HEK293 (cell line): ENCODE measurements around the gene CCDC57.

Experiments used
- CTCF ChIA-PET: fragments of 350-600 bp; formaldehyde crosslinking; extraction: SDS; loops from one replicate; lab custom pipeline; 2021; ENCODE audit warnings: antibody characterized with exemption; lab: Yijun Ruan, JAX
- POLR2A ChIA-PET: fragments of 300-600 bp; formaldehyde crosslinking; extraction: SDS; loops from one replicate; lab custom pipeline; 2020; ENCODE audit warnings: antibody characterized with exemption, inconsistent platforms; lab: Yijun Ruan, JAX
- H3K27ac ChIP-seq: fragments of 200-500 bp; sonication (Bioruptor generic); 2 replicates; pipeline ENCODE4 v1.5.1; 2014; ENCODE audit warnings: low read depth, low read length, control low read depth, inconsistent platforms; ENCODE audit errors: extremely low read depth
- H3K36me3 ChIP-seq, 2 experiments: fragments of 200-500 bp in 1 of 2; sonication (Bioruptor generic) in 1 of 2; 1 replicate in 1 of 2; 2 replicates in 1 of 2; pipeline ENCODE4 v1.5.1; 2014 to 2017; ENCODE audit warnings: inconsistent platforms in 2 of 2, low read length in 2 of 2; ENCODE audit not compliant: control insufficient read depth in 2 of 2, insufficient read depth in 1 of 2
- H3K4me1 ChIP-seq: fragments of 200-500 bp; sonication (Bioruptor generic); 2 replicates; pipeline ENCODE4 v1.5.1; 2014; ENCODE audit warnings: mild to moderate bottlenecking, low read length, inconsistent platforms; ENCODE audit not compliant: control insufficient read depth, insufficient read depth
- H3K4me3 ChIP-seq: 2 replicates; pipeline ENCODE4 v1.5.1; 2011; ENCODE audit warnings: low read depth, mild to moderate bottlenecking, control low read depth, low read length, moderate library complexity
- H3K9me3 ChIP-seq: fragments of 200-500 bp; sonication (Bioruptor generic); 2 replicates; pipeline ENCODE4 v1.5.1; 2014; ENCODE audit warnings: low read depth, low read length, inconsistent platforms; ENCODE audit not compliant: control insufficient read depth, insufficient read depth
- EGR2 ChIP-seq: fragments of 450-650 bp; formaldehyde crosslinking; IDR thresholded peaks from 2 replicates; pipeline ENCODE4 v1.5.1; 2016; ENCODE audit warnings: low read depth, missing biosample characterization, missing genetic modification characterization
- KLF7 ChIP-seq: fragments of 450-650 bp; formaldehyde crosslinking; IDR thresholded peaks from 2 replicates; pipeline ENCODE4 v1.5.1; 2016; ENCODE audit warnings: missing biosample characterization, missing genetic modification characterization, borderline replicate concordance
- KLF8 ChIP-seq: fragments of 450-650 bp; formaldehyde crosslinking; IDR thresholded peaks from 2 replicates; pipeline ENCODE4 v1.5.1; 2016; ENCODE audit warnings: missing biosample characterization, missing genetic modification characterization
- KLF9 ChIP-seq: fragments of 450-650 bp; formaldehyde crosslinking; IDR thresholded peaks from 2 replicates; pipeline ENCODE4 v1.5.1; 2016; ENCODE audit warnings: missing biosample characterization, missing genetic modification characterization, low read depth
- SP3 ChIP-seq: fragments of 450-650 bp; formaldehyde crosslinking; IDR thresholded peaks from 2 replicates; pipeline ENCODE4 v1.5.1; 2016; ENCODE audit warnings: missing biosample characterization, missing genetic modification characterization
- ZBTB8A ChIP-seq: fragments of 450-650 bp; formaldehyde crosslinking; IDR thresholded peaks from 2 replicates; pipeline ENCODE4 v1.5.1; 2016; ENCODE audit warnings: missing biosample characterization, missing genetic modification characterization
- ZEB2 ChIP-seq: fragments of 450-650 bp; formaldehyde crosslinking; IDR thresholded peaks from 2 replicates; pipeline ENCODE4 v1.5.1; 2016; ENCODE audit warnings: missing biosample characterization, missing genetic modification characterization
- ZFHX2 ChIP-seq: fragments of 450-650 bp; formaldehyde crosslinking; conservative IDR thresholded peaks from 2 replicates; pipeline ENCODE4 v1.5.1; 2016; ENCODE audit warnings: missing biosample characterization, missing genetic modification characterization
- ZNF146 ChIP-seq: fragments of 450-650 bp; formaldehyde crosslinking; IDR thresholded peaks from 2 replicates; pipeline ENCODE4 v1.5.1; 2016; ENCODE audit warnings: missing biosample characterization, missing genetic modification characterization
- ZNF174 ChIP-seq: fragments of 450-650 bp; formaldehyde crosslinking; IDR thresholded peaks from 2 replicates; pipeline ENCODE4 v1.5.0; 2017; ENCODE audit warnings: missing biosample characterization, mild to moderate bottlenecking, missing genetic modification characterization
- ZNF335 ChIP-seq: fragments of 450-650 bp; formaldehyde crosslinking; conservative IDR thresholded peaks from 2 replicates; pipeline ENCODE4 v1.5.1; 2016; ENCODE audit warnings: missing biosample characterization, missing genetic modification characterization
- ZNF350 ChIP-seq: fragments of 450-650 bp; formaldehyde crosslinking; IDR thresholded peaks from 2 replicates; pipeline ENCODE4 v1.5.0; 2017; ENCODE audit warnings: missing biosample characterization, mild to moderate bottlenecking, missing genetic modification characterization
- ZNF560 ChIP-seq: fragments of 450-650 bp; formaldehyde crosslinking; IDR thresholded peaks from 2 replicates; pipeline ENCODE4 v1.5.1; 2017; ENCODE audit warnings: missing biosample characterization, missing genetic modification characterization, borderline replicate concordance
- ZNF596 ChIP-seq: fragments of 450-650 bp; IDR thresholded peaks from 2 replicates; pipeline ENCODE4 v1.5.0; 2018; ENCODE audit warnings: missing biosample characterization, mild to moderate bottlenecking, missing genetic modification characterization, moderate library complexity
- ZNF658 ChIP-seq: fragments of 450-650 bp; formaldehyde crosslinking; IDR thresholded peaks from 2 replicates; pipeline ENCODE4; 2016; ENCODE audit warnings: missing biosample characterization, missing genetic modification characterization
- ZNF660 ChIP-seq: fragments of 450-650 bp; IDR thresholded peaks from 2 replicates; pipeline ENCODE4 v1.5.1; 2018; ENCODE audit warnings: missing biosample characterization, mild to moderate bottlenecking, missing genetic modification characterization
- ZNF664 ChIP-seq: fragments of 450-650 bp; formaldehyde crosslinking; IDR thresholded peaks from 2 replicates; pipeline ENCODE4 v1.5.1; 2016; ENCODE audit warnings: missing biosample characterization, missing genetic modification characterization
- ZNF677 ChIP-seq: fragments of 450-650 bp; IDR thresholded peaks from 2 replicates; pipeline ENCODE4 v1.5.0; 2018; ENCODE audit warnings: missing biosample characterization, mild to moderate bottlenecking, missing genetic modification characterization, moderate library complexity
- ZSCAN30 ChIP-seq: fragments of 450-650 bp; IDR thresholded peaks from 2 replicates; pipeline ENCODE4 v1.5.1; 2018; ENCODE audit warnings: missing biosample characterization, mild to moderate bottlenecking, missing genetic modification characterization, moderate library complexity
- ZXDB ChIP-seq: fragments of 450-650 bp; formaldehyde crosslinking; IDR thresholded peaks from 2 replicates; pipeline ENCODE4 v1.5.1; 2016; ENCODE audit warnings: missing biosample characterization, missing genetic modification characterization
- TF ChIP-seq, protein P1 (sequence below): fragments of 450-650 bp; IDR thresholded peaks from 2 replicates; pipeline ENCODE4 v1.5.1; 2018; ENCODE audit warnings: missing biosample characterization, mild to moderate bottlenecking, missing genetic modification characterization
- TF ChIP-seq, protein P2 (sequence below): fragments of 450-650 bp; formaldehyde crosslinking; optimal IDR thresholded peaks from 2 replicates; pipeline ENCODE3; 2016; ENCODE audit warnings: missing biosample characterization, mild to moderate bottlenecking, missing genetic modification characterization
- TF ChIP-seq, protein P3 (sequence below): fragments of 450-650 bp; formaldehyde crosslinking; IDR thresholded peaks from 2 replicates; pipeline ENCODE4 v1.5.1; 2016; ENCODE audit warnings: missing biosample characterization, missing genetic modification characterization
- TF ChIP-seq, protein P4 (sequence below): fragments of 450-650 bp; formaldehyde crosslinking; IDR thresholded peaks from 2 replicates; pipeline ENCODE4 v1.5.1; 2017; ENCODE audit warnings: missing biosample characterization, missing genetic modification characterization
- TF ChIP-seq, protein P5 (sequence below): fragments of 450-650 bp; formaldehyde crosslinking; IDR thresholded peaks from 2 replicates; pipeline ENCODE4 v1.5.1; 2016; ENCODE audit warnings: missing biosample characterization, missing genetic modification characterization

The CCDC57 gene, protein sequence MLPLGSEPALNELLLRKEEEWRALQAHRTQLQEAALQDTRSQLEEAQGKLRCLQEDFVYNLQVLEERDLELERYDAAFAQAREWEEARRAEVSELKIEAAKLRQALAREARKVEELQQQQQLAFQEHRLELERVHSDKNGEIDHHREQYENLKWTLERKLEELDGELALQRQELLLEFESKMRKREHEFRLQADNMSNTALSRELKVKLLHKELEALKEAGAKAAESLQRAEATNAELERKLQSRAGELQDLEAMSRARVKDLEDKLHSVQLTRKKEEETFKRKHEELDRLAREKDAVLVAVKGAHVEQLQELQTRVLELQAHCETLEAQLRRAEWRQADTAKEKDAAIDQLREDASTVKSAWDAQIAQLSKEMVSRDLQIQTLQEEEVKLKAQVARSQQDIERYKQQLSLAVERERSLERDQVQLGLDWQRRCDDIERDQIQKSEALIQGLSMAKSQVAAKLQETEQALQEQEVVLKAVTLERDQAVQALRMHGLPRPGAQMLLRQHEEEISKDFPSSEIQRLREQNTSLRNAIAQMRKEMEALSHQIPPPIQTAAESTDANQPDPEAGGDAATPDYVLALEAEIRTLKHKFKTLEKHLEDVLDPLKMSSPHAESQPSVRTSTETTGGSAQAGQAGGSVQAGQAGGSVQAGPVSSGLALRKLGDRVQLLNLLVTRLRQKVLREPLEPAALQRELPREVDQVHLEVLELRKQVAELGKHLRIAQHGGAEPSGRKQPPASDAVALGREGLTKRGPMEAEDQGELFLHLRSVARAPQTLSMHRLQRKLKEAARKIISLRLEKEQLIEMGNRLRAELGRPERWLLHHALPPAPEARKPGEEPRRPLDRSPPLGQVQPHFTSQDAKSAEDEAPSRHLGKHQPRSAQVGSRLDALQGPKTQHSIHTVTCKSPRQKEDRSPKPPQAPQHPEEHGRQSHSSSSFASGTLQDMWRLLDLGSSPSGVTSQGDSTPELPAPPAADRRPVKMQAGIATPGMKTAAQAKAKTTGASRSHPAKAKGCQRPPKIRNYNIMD

DNA sequence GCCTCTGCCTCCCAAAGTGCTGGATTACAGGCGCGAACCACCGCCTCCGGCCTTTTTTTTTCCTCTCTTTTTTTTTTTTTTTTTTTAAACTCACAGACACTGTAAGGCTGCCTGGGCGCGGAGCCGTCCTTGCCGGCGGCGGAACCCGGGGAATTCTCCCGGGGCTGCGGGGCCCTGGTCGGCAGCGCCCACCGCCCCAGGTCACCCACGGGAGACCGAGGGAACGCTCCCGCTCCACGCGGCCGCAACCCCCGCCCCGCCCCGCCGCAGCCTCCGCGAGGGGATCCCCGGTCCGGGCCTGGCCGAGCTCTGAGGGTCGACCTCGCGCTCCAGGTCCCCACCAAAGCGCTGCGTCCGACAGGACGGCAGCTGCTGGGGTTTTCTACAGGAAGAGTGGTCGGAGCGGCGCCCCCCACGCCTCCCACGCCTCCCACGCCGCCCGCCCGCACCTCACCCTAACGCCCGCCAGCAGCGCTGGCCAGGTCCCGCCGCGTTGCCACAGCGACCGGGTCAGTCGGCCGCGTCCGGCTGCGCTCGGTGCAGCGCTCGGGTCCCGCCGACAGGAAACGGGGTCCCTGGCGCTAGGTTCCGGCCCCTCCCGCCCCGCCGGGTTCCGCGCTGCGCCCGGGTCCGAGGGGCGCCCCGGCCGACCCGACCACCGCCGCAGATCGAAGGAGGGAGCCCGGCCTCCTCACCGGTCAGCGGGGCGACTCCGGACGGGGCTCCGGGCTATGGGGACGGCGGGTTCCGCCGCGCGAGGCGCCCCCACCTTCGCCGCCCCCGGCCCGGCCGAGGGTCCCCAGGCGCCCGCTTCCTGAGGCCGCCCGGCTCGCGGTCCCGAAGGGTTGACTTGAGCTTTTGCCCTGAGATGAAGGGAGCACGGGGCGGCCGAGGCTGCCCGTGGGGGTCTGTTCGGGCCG is at the start of gene CCDC57:
TSS of gene CCDC57 (minus strand) at position 512 of the 920 bp plus-strand sequence. CDS start 10,898 bp downstream, outside the sequence.
- H3K9me3 ChIP-seq: no peaks in the 10 kb centered on the region
- peaks cover 0 to 3% of the 10 kb centered on the region in 2 experiments; a peak in 2 of 3 replicates for H3K36me3 ChIP-seq
- peak within 1 kb of the TSS; percentile 81 for H3K27ac ChIP-seq
- peak within 1 kb of the TSS; percentile 79 for H3K4me3 ChIP-seq
- H3K4me1 ChIP-seq: 0 out of 2 replicates have a peak, but pooled peaks cover 7% of the 10 kb centered on the region
- POLR2A ChIA-PET: interaction anchor here (1.0 kb wide), 1 partner anchor 24 kb away, joined by 3 read pairs; no protein-coding TSS in a partner anchor
- CTCF ChIA-PET: interaction anchor here (0.7 to 2.0 kb wide), 2 partner anchors 23 to 629 kb away, joined by 3 to 9 read pairs; no protein-coding TSS in a partner anchor
- 0 out of 2 replicates have a peak, but pooled peaks have one; percentile 7 for TF ChIP-seq ZNF677 (tag by site-specific recombination)
- TF ChIP-seq, protein P1, sequence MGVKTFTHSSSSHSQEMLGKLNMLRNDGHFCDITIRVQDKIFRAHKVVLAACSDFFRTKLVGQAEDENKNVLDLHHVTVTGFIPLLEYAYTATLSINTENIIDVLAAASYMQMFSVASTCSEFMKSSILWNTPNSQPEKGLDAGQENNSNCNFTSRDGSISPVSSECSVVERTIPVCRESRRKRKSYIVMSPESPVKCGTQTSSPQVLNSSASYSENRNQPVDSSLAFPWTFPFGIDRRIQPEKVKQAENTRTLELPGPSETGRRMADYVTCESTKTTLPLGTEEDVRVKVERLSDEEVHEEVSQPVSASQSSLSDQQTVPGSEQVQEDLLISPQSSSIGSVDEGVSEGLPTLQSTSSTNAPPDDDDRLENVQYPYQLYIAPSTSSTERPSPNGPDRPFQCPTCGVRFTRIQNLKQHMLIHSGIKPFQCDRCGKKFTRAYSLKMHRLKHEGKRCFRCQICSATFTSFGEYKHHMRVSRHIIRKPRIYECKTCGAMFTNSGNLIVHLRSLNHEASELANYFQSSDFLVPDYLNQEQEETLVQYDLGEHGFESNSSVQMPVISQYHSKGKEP (tag by site-specific recombination): 0 out of 2 replicates have a peak, but pooled peaks have one; percentile 15
- TF ChIP-seq ZFHX2 (tag by site-specific recombination): peak; percentile 97
- TF ChIP-seq ZBTB8A: peak; percentile 96
- 0 out of 2 replicates have a peak, but pooled peaks have one; percentile 56 for TF ChIP-seq ZNF174 (tag by site-specific recombination)
- TF ChIP-seq ZNF660 (tag by site-specific recombination): peak; percentile 86; the same call in 1 of the 2 replicates
- TF ChIP-seq ZXDB: no peak
- TF ChIP-seq EGR2: peak; percentile 86
- 0 out of 2 replicates have a peak, but pooled peaks have one; percentile 65 for TF ChIP-seq ZNF335 (tag by site-specific recombination)
- 0 out of 2 replicates have a peak, but pooled peaks have one; percentile 19 for TF ChIP-seq KLF7 (tag by site-specific recombination)
- peak; percentile 38; the same call in 1 of the 2 replicates for TF ChIP-seq KLF8
- TF ChIP-seq ZEB2: 0 out of 2 replicates have a peak, but pooled peaks have one; percentile 39
- TF ChIP-seq, protein P2, sequence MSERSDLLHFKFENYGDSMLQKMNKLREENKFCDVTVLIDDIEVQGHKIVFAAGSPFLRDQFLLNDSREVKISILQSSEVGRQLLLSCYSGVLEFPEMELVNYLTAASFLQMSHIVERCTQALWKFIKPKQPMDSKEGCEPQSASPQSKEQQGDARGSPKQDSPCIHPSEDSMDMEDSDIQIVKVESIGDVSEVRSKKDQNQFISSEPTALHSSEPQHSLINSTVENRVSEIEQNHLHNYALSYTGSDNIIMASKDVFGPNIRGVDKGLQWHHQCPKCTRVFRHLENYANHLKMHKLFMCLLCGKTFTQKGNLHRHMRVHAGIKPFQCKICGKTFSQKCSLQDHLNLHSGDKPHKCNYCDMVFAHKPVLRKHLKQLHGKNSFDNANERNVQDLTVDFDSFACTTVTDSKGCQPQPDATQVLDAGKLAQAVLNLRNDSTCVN: peak; percentile 19
- TF ChIP-seq, protein P3, sequence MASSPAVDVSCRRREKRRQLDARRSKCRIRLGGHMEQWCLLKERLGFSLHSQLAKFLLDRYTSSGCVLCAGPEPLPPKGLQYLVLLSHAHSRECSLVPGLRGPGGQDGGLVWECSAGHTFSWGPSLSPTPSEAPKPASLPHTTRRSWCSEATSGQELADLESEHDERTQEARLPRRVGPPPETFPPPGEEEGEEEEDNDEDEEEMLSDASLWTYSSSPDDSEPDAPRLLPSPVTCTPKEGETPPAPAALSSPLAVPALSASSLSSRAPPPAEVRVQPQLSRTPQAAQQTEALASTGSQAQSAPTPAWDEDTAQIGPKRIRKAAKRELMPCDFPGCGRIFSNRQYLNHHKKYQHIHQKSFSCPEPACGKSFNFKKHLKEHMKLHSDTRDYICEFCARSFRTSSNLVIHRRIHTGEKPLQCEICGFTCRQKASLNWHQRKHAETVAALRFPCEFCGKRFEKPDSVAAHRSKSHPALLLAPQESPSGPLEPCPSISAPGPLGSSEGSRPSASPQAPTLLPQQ (tag by site-specific recombination): no peak
- no peak for TF ChIP-seq ZNF146 (tag by site-specific recombination)
- no peak for TF ChIP-seq ZNF560 (tag by site-specific recombination)
- peak; percentile 90 for TF ChIP-seq ZSCAN30 (tag by site-specific recombination)
- peak; percentile 23; the same call in 1 of the 2 replicates for TF ChIP-seq KLF9 (tag by site-specific recombination)
- no peak for TF ChIP-seq ZNF658 (tag by site-specific recombination)
- peak; percentile 48 for TF ChIP-seq ZNF596 (tag by site-specific recombination)
- TF ChIP-seq, protein P4, sequence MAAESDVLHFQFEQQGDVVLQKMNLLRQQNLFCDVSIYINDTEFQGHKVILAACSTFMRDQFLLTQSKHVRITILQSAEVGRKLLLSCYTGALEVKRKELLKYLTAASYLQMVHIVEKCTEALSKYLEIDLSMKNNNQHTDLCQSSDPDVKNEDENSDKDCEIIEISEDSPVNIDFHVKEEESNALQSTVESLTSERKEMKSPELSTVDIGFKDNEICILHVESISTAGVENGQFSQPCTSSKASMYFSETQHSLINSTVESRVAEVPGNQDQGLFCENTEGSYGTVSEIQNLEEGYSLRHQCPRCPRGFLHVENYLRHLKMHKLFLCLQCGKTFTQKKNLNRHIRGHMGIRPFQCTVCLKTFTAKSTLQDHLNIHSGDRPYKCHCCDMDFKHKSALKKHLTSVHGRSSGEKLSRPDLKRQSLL (tag by site-specific recombination): 0 out of 2 replicates have a peak, but pooled peaks have one; percentile 20
- TF ChIP-seq SP3: peak; percentile 10; the same call in 1 of the 2 replicates
- TF ChIP-seq ZNF664: no peak
- TF ChIP-seq, protein P5, sequence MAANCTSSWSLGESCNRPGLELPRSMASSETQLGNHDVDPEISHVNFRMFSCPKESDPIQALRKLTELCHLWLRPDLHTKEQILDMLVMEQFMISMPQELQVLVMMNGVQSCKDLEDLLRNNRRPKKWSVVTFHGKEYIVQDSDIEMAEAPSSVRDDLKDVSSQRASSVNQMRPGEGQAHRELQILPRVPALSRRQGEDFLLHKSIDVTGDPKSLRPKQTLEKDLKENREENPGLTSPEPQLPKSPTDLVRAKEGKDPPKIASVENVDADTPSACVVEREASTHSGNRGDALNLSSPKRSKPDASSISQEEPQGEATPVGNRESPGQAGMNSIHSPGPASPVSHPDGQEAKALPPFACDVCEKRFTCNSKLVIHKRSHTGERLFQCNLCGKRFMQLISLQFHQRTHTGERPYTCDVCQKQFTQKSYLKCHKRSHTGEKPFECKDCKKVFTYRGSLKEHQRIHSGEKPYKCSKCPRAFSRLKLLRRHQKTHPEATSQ (tag by site-specific recombination): no peak
- TF ChIP-seq ZNF350 (tag by site-specific recombination): peak; percentile 55; the same call in 1 of the 2 replicates
